Stimulated activated CD8-positive, alpha-beta memory T cell treated with anti-CD3 and anti-CD28 coated beads, Interleukin-2, amount 100 ng/mL, for 1 hour (primary cell): ENCODE data around the gene SYT6.

Source experiments
- DNase-seq, 2 donors: peaks; one replicate each; pipeline ENCODE4 v3.0.0-alpha.2; 2020; ENCODE audit warnings: low read depth in 2 of 2

Gene SYT6

GRCh38 chr1:114154146-114154962 lies 685 bp upstream of the SYT6 start:
- no peak for DNase-seq

- DNase-seq = no peak
These were observed 985 bp downstream of the SYT6 start for GRCh38 chr1:114152508-114153260.

- no peak for DNase-seq
These were observed 1.6 kb downstream of the SYT6 start for GRCh38 chr1:114152089-114152507.

- DNase-seq = no peak
These were observed 3.7 kb downstream of the SYT6 start for GRCh38 chr1:114150016-114150415.

- no peak for DNase-seq
These were observed 4.5 kb downstream of the SYT6 start for GRCh38 chr1:114149211-114149610.

- no peak for DNase-seq
These were observed 8.0 kb downstream of the SYT6 start for GRCh38 chr1:114145504-114146151.

GRCh38 chr1:114144016-114144415 lies 9.7 kb downstream of the SYT6 start:
- no peak for DNase-seq

GRCh38 chr1:114139540-114139939 lies 14.1 kb downstream of the SYT6 start:
- no peak for DNase-seq

GRCh38 chr1:114137497-114137896 lies 16.2 kb downstream of the SYT6 start:
- DNase-seq = no peak

GRCh38 chr1:114135786-114136185 lies 17.9 kb downstream of the SYT6 start:
- DNase-seq = no peak

GRCh38 chr1:114134518-114134917 lies 19.2 kb downstream of the SYT6 start:
- no peak for DNase-seq

- DNase-seq = no peak
These were observed 20.5 kb downstream of the SYT6 start for GRCh38 chr1:114133129-114133528.

- no peak for DNase-seq
These were observed 22.0 kb downstream of the SYT6 start for GRCh38 chr1:114131526-114132220.

GRCh38 chr1:114130846-114131525 lies 22.7 kb downstream of the SYT6 start:
- DNase-seq = no peak

- DNase-seq = no peak
These were observed 23.5 kb downstream of the SYT6 start for GRCh38 chr1:114130213-114130612.

- DNase-seq = no peak
These were observed 25.4 kb downstream of the SYT6 start for GRCh38 chr1:114128293-114128692.

GRCh38 chr1:114126261-114127095 lies 27.2 kb downstream of the SYT6 start:
- no peak for DNase-seq

GRCh38 chr1:114124644-114125043 lies 29.0 kb downstream of the SYT6 start:
- no peak for DNase-seq

- no peak for DNase-seq
These were observed 30.6 kb downstream of the SYT6 start for GRCh38 chr1:114122941-114123618.
